ENCODE data around the gene ADCYAP1.

GRCh38 chr18:857986-858385, 46.7 kb upstream of the ADCYAP1 start:
- TF ChIP-seq, protein P1, sequence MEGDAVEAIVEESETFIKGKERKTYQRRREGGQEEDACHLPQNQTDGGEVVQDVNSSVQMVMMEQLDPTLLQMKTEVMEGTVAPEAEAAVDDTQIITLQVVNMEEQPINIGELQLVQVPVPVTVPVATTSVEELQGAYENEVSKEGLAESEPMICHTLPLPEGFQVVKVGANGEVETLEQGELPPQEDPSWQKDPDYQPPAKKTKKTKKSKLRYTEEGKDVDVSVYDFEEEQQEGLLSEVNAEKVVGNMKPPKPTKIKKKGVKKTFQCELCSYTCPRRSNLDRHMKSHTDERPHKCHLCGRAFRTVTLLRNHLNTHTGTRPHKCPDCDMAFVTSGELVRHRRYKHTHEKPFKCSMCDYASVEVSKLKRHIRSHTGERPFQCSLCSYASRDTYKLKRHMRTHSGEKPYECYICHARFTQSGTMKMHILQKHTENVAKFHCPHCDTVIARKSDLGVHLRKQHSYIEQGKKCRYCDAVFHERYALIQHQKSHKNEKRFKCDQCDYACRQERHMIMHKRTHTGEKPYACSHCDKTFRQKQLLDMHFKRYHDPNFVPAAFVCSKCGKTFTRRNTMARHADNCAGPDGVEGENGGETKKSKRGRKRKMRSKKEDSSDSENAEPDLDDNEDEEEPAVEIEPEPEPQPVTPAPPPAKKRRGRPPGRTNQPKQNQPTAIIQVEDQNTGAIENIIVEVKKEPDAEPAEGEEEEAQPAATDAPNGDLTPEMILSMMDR (IDR thresholded peaks at IDR 0.05; ENCODE audit: low read length): no peak
- TF ChIP-seq EZH2 (optimal IDR thresholded peaks at IDR 0.05; ENCODE audit: low read depth, low read length): no peak
- TF ChIP-seq EZH2phosphoT487 (IDR thresholded peaks at IDR 0.05; ENCODE audit: low read length): no peak
